Activated CD8-positive, alpha-beta memory T cell treated with anti-CD3 and anti-CD28 coated beads, Interleukin-2, amount 50 U/mL, for 1 hour (primary cell): ENCODE data around the gene S100B.

Experiments
- DNase-seq: peaks from one replicate; pipeline ENCODE4 v3.0.0-alpha.2; 2020; ENCODE audit errors: extremely low read depth

Gene S100B

GRCh38 chr21:46627726-46628125, 22.8 kb upstream of the S100B start:
- DNase-seq: no peak

GRCh38 chr21:46626975-46627501, 22.2 kb upstream of the S100B start:
- DNase-seq: no peak

- no peak for DNase-seq
Observed at GRCh38 chr21:46626536-46626935, 21.7 kb upstream of the S100B start.

- no peak for DNase-seq
Observed at GRCh38 chr21:46625759-46626158, 20.9 kb upstream of the S100B start.

GRCh38 chr21:46624050-46624449, 19.2 kb upstream of the S100B start:
- no peak for DNase-seq

- DNase-seq: no peak
Observed at GRCh38 chr21:46622226-46622625, 17.3 kb upstream of the S100B start.

GRCh38 chr21:46621457-46622182, 16.7 kb upstream of the S100B start:
- DNase-seq: no peak

GRCh38 chr21:46620846-46621245, 16.0 kb upstream of the S100B start:
- no peak for DNase-seq

- DNase-seq: no peak
Observed at GRCh38 chr21:46619846-46620245, 15.0 kb upstream of the S100B start.

GRCh38 chr21:46618738-46619379, 14.0 kb upstream of the S100B start:
- no peak for DNase-seq

GRCh38 chr21:46617267-46618051, 12.6 kb upstream of the S100B start:
- no peak for DNase-seq

GRCh38 chr21:46616656-46617055, 11.8 kb upstream of the S100B start:
- no peak for DNase-seq

- DNase-seq: no peak
Observed at GRCh38 chr21:46616050-46616449, 11.2 kb upstream of the S100B start.

- DNase-seq: no peak
Observed at GRCh38 chr21:46613391-46613790, 8.5 kb upstream of the S100B start.

GRCh38 chr21:46610018-46610701, 5.3 kb upstream of the S100B start:
- no peak for DNase-seq

GRCh38 chr21:46608672-46609111, 3.8 kb upstream of the S100B start:
- DNase-seq: no peak

GRCh38 chr21:46607636-46608035, 2.8 kb upstream of the S100B start:
- DNase-seq: no peak

GRCh38 chr21:46606427-46606813, 1.5 kb upstream of the S100B start:
- DNase-seq: no peak

GRCh38 chr21:46605767-46606426, 1.0 kb upstream of the S100B start:
- no peak for DNase-seq

- no peak for DNase-seq
Observed at GRCh38 chr21:46604329-46604974, 430 bp downstream of the S100B start.

GRCh38 chr21:46603228-46603627, 1.7 kb downstream of the S100B start:
- DNase-seq: no peak
